Heart right ventricle (tissue), 16 donors: ENCODE measurements around the gene RNF38. TPM values are rescaled to one million over a fixed set of nuclear protein-coding genes. Genes with fewer than 3 reads are reported as not detected.
A peak's percentile ranks its signal among the peaks of the same experiment; 100 is the strongest.
"Not testable (repeated sequence)": the region's sequence is repeated elsewhere in the genome, so short reads cannot be mapped to it uniquely, and the experiment has no call there.

Source experiments
- ATAC-seq, 8 donors: fragments of 200-7000 bp; cut with Tn5 transposase; one replicate each; pipeline ENCODE4 v1.9.1; 2020; ENCODE audit warnings: mild to moderate bottlenecking in 8 of 8, moderate library complexity in 8 of 8, moderate number of reproducible peaks in 1 of 8
- DNase-seq, 2 donors: peaks; one replicate each; pipeline ENCODE4 v3.0.0-alpha.2; 2020
- H3K27ac ChIP-seq, 10 donors: fragments of 200-600 bp; sonication (generic) in 2 of 10; one replicate each; pipeline versions ENCODE4 v1.5.0 to v1.8.0; 2020 to 2022; ENCODE audit warnings: mild to moderate bottlenecking in 3 of 10
- H3K27me3 ChIP-seq, 7 donors: fragments of 200-600 bp; one replicate each; pipeline ENCODE4 v1.8.0; 2021 to 2022; ENCODE audit warnings: mild to moderate bottlenecking in 2 of 7
- H3K36me3 ChIP-seq, 9 donors: fragments of 200-600 bp; sonication (generic) in 1 of 9; one replicate each; pipeline versions ENCODE4 v1.5.0 to v1.8.0; 2020 to 2022; ENCODE audit warnings: mild to moderate bottlenecking in 2 of 9
- H3K4me1 ChIP-seq, 9 donors: fragments of 200-600 bp; sonication (generic) in 1 of 9; one replicate each; pipeline versions ENCODE4 v1.5.0 to v1.8.0; 2020 to 2022; ENCODE audit warnings: mild to moderate bottlenecking in 4 of 9
- H3K4me3 ChIP-seq, 10 donors: fragments of 200-600 bp; sonication (generic) in 2 of 10; one replicate each; pipeline versions ENCODE4 v1.5.0 to v1.8.0; 2020 to 2022; ENCODE audit warnings: mild to moderate bottlenecking in 7 of 10, moderate library complexity in 2 of 10
- H3K9me3 ChIP-seq, 11 donors: fragments of 200-600 bp in 10 of 11; sonication (generic) in 2 of 11; one replicate each; pipeline versions ENCODE4 v1.5.0 to v1.8.0; 2013 to 2022; ENCODE audit warnings: mild to moderate bottlenecking in 2 of 11, control low read depth in 1 of 11, moderate library complexity in 1 of 11
- CTCF ChIP-seq, 9 donors: fragments of 200-600 bp; sonication (generic) in 2 of 9; IDR thresholded peaks; one replicate each; pipeline versions ENCODE4 v1.5.0 to v1.8.0; 2021 to 2022; ENCODE audit warnings: antibody characterized with exemption in 9 of 9, mild to moderate bottlenecking in 5 of 9, moderate library complexity in 1 of 9
- WGBS, 2 donors: extraction: QIAGEN DNeasy Blood & Tissue Kit; methylation state at CpG; one replicate each; pipeline ENCODE4 v1.1.7; 2013; ENCODE audit warnings: inconsistent platforms in 1 of 2; 5-methylcytosine and 5-hydroxymethylcytosine counted together
- intact Hi-C, 10 donors: fragments of 100-400 bp; cut with DNase I; formaldehyde crosslinking; loops; one replicate each; pipeline versions ENCODE4 v1.11.1 to v1.14.2; 2022
- polyA plus RNA-seq, 2 donors: library from polyadenylated mRNA; stranded (reverse); fragments of 200-250 nt; gene quantifications; one replicate each; pipeline ENCODE4 v1.2.3, GENCODE V29; 2013
- total RNA-seq, 10 donors: library from RNA; stranded (reverse); fragmentation: NEBNext Ultra II Directional in 3 of 10; extraction: Animal tissue kit (Norgen Biotek cat#: 25700) in 3 of 10; gene quantifications; one replicate each; pipeline versions ENCODE4 v1.2.1 to v1.2.4, GENCODE V29; 2021 to 2023
- donor health status: Arrhythmogenic right ventricular cardiomyopathy.
- donor health status: ischemic (EF 13 %, LVEDD 7.1; RV severe dilation, severe dysfunction).
- donor health status: healthy with polysubstance abuse.
- donor health status: DM: no; HTN: yes; CAD: no.
- donor health status: DM: no; HTN: no; CAD: no.
- donor health status: ischemic (EF 25% LVEDD 6.9; RV normal size, moderate dysfunction).
- donor health status: ischemic (EF 25% LVEDD 5.7; RV mildly dilated, moderate dysfunction).
- donor health status: healthy.
- donor health status: DM: yes; HTN: yes; CAD: no.
- donor health status: Ischemic cardiomyopathy.
- donor health status: ischemic (EF 35%, LVEDD 5.7; RV mildly dilated, moderate dysfunction).
- donor health status: nonischemic (EF 11% LVEDD 7.7; RV severe dilation, severe dysfunction).
- donor health status: DM: yes; HTN: yes; CAD: no.
- donor health status: PGD.
- donor health status: ischemic (EF 29% LVEDD 5.4; RV normal size, mild dysfunction).
- donor health status: nonischemic (EF 23%, LVEDD 6.1; RV moderate dilation, normal function).

RNF38 gene
- total and polyA plus RNA-seq, 12 donors: 6.4 to 56.0 (median 32.8) TPM

DNA sequence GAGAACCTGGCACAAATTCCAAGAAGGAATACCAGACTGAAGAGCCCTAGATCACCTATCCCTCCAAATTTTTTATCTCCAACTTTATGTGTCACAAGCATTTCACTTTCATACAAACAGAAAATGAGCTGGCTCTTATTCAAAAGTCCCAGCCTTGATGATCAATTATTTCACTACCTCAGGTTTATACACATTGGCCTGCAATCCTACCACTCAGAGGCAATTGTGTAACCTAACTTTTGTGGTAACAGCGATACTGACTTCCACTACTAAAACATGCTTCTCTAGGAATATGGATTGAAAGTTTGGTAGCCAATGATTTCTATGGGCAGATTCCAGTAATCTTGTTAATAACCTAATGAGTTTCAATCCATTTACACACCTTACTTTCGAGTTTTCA lies 10.5 kb downstream of the RNF38 start:
- no peak overlapping the region for H3K4me3 ChIP-seq
- ATAC-seq (no peak), DNase-seq (no peak)
- no peaks in the 10 kb centered on the region for H3K9me3 ChIP-seq
- H3K36me3 ChIP-seq: peaks cover 0 to 12% (median 0%) of the 10 kb centered on the region in 9 donors
- peaks cover 0 to 68% (median 49%) of the 10 kb centered on the region in 9 donors for H3K4me1 ChIP-seq
- 85 to 90% methylated on average over 2 of the region's 2 CpGs for WGBS, 2 donors
- intact Hi-C loops: no loop called here
- no peak overlapping the region for H3K27ac ChIP-seq
- no peak for TF ChIP-seq CTCF (IDR thresholded peaks at IDR 0.05)
- no peaks in the 10 kb centered on the region for H3K27me3 ChIP-seq

- H3K9me3 ChIP-seq, DNase-seq, H3K27ac ChIP-seq, H3K4me3 ChIP-seq, H3K27me3 ChIP-seq, intact Hi-C loops: not testable (repeated sequence)
- peaks cover 0 to 12% (median 0%) of the 10 kb centered on the region in 9 donors for H3K36me3 ChIP-seq
- peaks cover 0 to 64% (median 59%) of the 10 kb centered on the region in 9 donors for H3K4me1 ChIP-seq
- peak in 1 of 8 donors; percentile 44 for ATAC-seq
- 77 to 82% methylated on average over 7 of the region's 7 CpGs for WGBS, 2 donors
Measured at GRCh38 chr9:36386396-36386965, 13.6 kb downstream of the RNF38 start.

GRCh38 chr9:36382484-36382883 lies 17.6 kb downstream of the RNF38 start:
- H3K27ac ChIP-seq: no peak overlapping the region
- H3K9me3 ChIP-seq: no peaks in the 10 kb centered on the region
- no peak overlapping the region for H3K4me3 ChIP-seq
- H3K4me1 ChIP-seq: peaks cover 0 to 70% (median 40%) of the 10 kb centered on the region in 9 donors
- ATAC-seq (no peak), DNase-seq (no peak)
- intact Hi-C loops: no loop called here
- no peak for TF ChIP-seq CTCF (IDR thresholded peaks at IDR 0.05)
- no peaks in the 10 kb centered on the region for H3K27me3 ChIP-seq
- peaks cover 0 to 12% (median 0%) of the 10 kb centered on the region in 9 donors for H3K36me3 ChIP-seq

- intact Hi-C loops: loop anchor here in 1 of 10 donors (10.0 kb wide), 1 partner anchor 60 kb away; no protein-coding TSS in a partner anchor
- ATAC-seq (no peak), DNase-seq (no peak)
- H3K4me1 ChIP-seq: no peaks in the 10 kb centered on the region
- no peaks in the 10 kb centered on the region for H3K27me3 ChIP-seq
- peaks cover 0 to 93% (median 45%) of the 10 kb centered on the region in 9 donors for H3K36me3 ChIP-seq
- no peaks in the 10 kb centered on the region for H3K9me3 ChIP-seq
- no peak overlapping the region for H3K27ac ChIP-seq
- WGBS, 2 donors: 96 to 100% methylated on average over 1 of the region's 1 CpG
- H3K4me3 ChIP-seq: no peak overlapping the region
- TF ChIP-seq CTCF (IDR thresholded peaks at IDR 0.05): no peak
Measured at GRCh38 chr9:36364577-36364976, 35.5 kb downstream of the RNF38 start.

DNA sequence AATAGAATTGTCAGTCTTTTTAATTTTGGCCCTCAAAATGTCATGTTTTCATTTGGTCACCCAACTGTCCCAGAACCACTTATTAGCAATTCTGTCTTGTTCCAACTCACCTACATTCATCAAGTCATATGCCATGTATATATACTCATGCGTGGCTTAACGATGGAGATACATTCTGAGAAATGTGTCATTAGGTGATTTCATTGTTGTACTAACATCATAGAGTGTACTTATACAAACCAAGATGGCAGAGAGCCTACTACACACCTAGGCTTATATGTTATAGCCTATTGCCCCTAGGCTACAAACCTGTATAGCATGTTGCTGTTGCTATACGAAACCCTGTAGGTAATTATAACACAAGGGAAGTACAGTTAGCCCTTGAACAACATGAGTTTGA lies 36.6 kb downstream of the RNF38 start:
- no peak for TF ChIP-seq CTCF (IDR thresholded peaks at IDR 0.05)
- no CpG with 5 or more reads among the region's 3 CpGs for WGBS, 2 donors
- peaks cover 0 to 92% (median 34%) of the 10 kb centered on the region in 9 donors for H3K36me3 ChIP-seq
- ATAC-seq: no peak
- H3K27me3 ChIP-seq: no peaks in the 10 kb centered on the region
- intact Hi-C loops: loop anchor here in 1 of 10 donors (10.0 kb wide), 1 partner anchor 61 kb away; no protein-coding TSS in a partner anchor
- H3K9me3 ChIP-seq: no peaks in the 10 kb centered on the region
- H3K4me3 ChIP-seq: no peak overlapping the region
- no peak overlapping the region for H3K27ac ChIP-seq
- peaks cover 0 to 1% (median 0%) of the 10 kb centered on the region in 9 donors for H3K4me1 ChIP-seq
- DNase-seq: no peak
